H9 (cell line): ENCODE data around the gene MOCS2. TPM values are rescaled to one million over a fixed set of nuclear protein-coding genes. Genes with fewer than 3 reads are reported as not detected.

Experiments
- DNase-seq: peaks from one replicate; pipeline ENCODE4 v3.0.0-alpha.2; 2017
- H2AFZ ChIP-seq: one replicate; pipeline ENCODE4 v1.6.1; 2013; ENCODE audit warnings: mild to moderate bottlenecking, low read length, control low read depth, moderate library complexity
- H2AK5ac ChIP-seq: 2 replicates; pipeline ENCODE4 v1.6.1; 2013; ENCODE audit warnings: low read length, control low read depth, mixed read lengths; ENCODE audit not compliant: insufficient read length
- H2BK120ac ChIP-seq: one replicate; pipeline ENCODE4 v1.6.1; 2013; ENCODE audit warnings: low read depth, mild to moderate bottlenecking, low read length, control low read depth, inconsistent platforms; ENCODE audit not compliant: poor library complexity, severe bottlenecking
- H2BK12ac ChIP-seq: 2 replicates; pipeline ENCODE4 v1.6.1; 2013; ENCODE audit warnings: low read length, control low read depth, mixed read lengths, low read depth; ENCODE audit not compliant: insufficient read length
- H2BK15ac ChIP-seq: 2 replicates; pipeline ENCODE4 v1.6.1; 2013; ENCODE audit warnings: low read depth, low read length, control low read depth
- H2BK20ac ChIP-seq: one replicate; pipeline ENCODE4 v1.6.1; 2013; ENCODE audit warnings: low read depth, mild to moderate bottlenecking, low read length, control low read depth, inconsistent platforms; ENCODE audit not compliant: poor library complexity, severe bottlenecking
- H2BK5ac ChIP-seq: 2 replicates; pipeline ENCODE4 v1.6.1; 2013; ENCODE audit warnings: low read length, control low read depth, mixed read lengths; ENCODE audit not compliant: insufficient read length
- H3K14ac ChIP-seq: 2 replicates; pipeline ENCODE4 v1.6.1; 2013; ENCODE audit warnings: low read length, control low read depth; ENCODE audit not compliant: insufficient read depth
- H3K18ac ChIP-seq: 2 replicates; pipeline ENCODE4 v1.6.1; 2013; ENCODE audit warnings: low read depth, mild to moderate bottlenecking, mixed read lengths, low read length, control low read depth; ENCODE audit not compliant: insufficient read length
- H3K23ac ChIP-seq: 2 replicates; pipeline ENCODE4 v1.6.1; 2013; ENCODE audit warnings: low read length, control low read depth, mixed read lengths, low read depth; ENCODE audit not compliant: insufficient read length
- H3K23me2 ChIP-seq: 2 replicates; pipeline ENCODE4 v1.6.1; 2013; ENCODE audit warnings: low read depth, mild to moderate bottlenecking, mixed read lengths, low read length, control low read depth; ENCODE audit not compliant: insufficient read length, poor library complexity, severe bottlenecking
- H3K27ac ChIP-seq: 2 replicates; pipeline ENCODE4 v1.5.1; 2013; ENCODE audit warnings: low read length, control low read depth, mixed read lengths, low read depth; ENCODE audit not compliant: insufficient read length
- H3K27me3 ChIP-seq: 2 replicates; pipeline ENCODE4 v1.6.1; 2013; ENCODE audit warnings: low read length, control low read depth, inconsistent platforms; ENCODE audit not compliant: insufficient read depth
- H3K4ac ChIP-seq: 2 replicates; pipeline ENCODE4 v1.6.1; 2013; ENCODE audit warnings: low read depth, mild to moderate bottlenecking, control low read depth, inconsistent platforms, low read length, moderate library complexity
- H3K4me1 ChIP-seq: 2 replicates; pipeline ENCODE4 v1.6.1; 2013; ENCODE audit warnings: low read length, control low read depth, inconsistent platforms; ENCODE audit not compliant: insufficient read depth
- H3K4me2 ChIP-seq: 2 replicates; pipeline ENCODE4 v1.6.1; 2013; ENCODE audit warnings: low read length, control low read depth, mixed read lengths; ENCODE audit not compliant: insufficient read length, insufficient read depth
- H3K56ac ChIP-seq: 2 replicates; pipeline ENCODE4 v1.6.1; 2013; ENCODE audit warnings: low read depth, mild to moderate bottlenecking, mixed read lengths, low read length, control low read depth; ENCODE audit not compliant: insufficient read length
- H3K79me1 ChIP-seq: 2 replicates; pipeline ENCODE4 v1.6.1; 2013; ENCODE audit warnings: low read depth, mild to moderate bottlenecking, moderate library complexity, low read length, control low read depth, inconsistent platforms; ENCODE audit not compliant: insufficient read depth, poor library complexity, severe bottlenecking
- H3K79me2 ChIP-seq: 2 replicates; pipeline ENCODE4 v1.6.1; 2013; ENCODE audit warnings: low read length, control low read depth, inconsistent platforms; ENCODE audit not compliant: insufficient read depth
- H3K9ac ChIP-seq: 2 replicates; pipeline ENCODE4 v1.6.1; 2013; ENCODE audit warnings: low read length, control low read depth, mixed read lengths; ENCODE audit not compliant: insufficient read length; ENCODE audit errors: extremely low read depth
- H3K9me3 ChIP-seq: one replicate; pipeline ENCODE4 v1.6.1; 2013; ENCODE audit warnings: low read depth, low read length, inconsistent platforms; ENCODE audit not compliant: control insufficient read depth
- H3T11ph ChIP-seq: one replicate; pipeline ENCODE4 v1.6.1; 2013; ENCODE audit warnings: mild to moderate bottlenecking, low read length, control low read depth, inconsistent platforms
- H4K20me1 ChIP-seq: one replicate; pipeline ENCODE4 v1.6.1; 2013; ENCODE audit not compliant: control insufficient read depth, insufficient read length, insufficient read depth
- H4K5ac ChIP-seq: 2 replicates; pipeline ENCODE4 v1.6.1; 2013; ENCODE audit warnings: low read depth, mild to moderate bottlenecking, mixed read lengths, low read length, control low read depth; ENCODE audit not compliant: insufficient read length
- H4K8ac ChIP-seq: replicated peaks from 2 replicates; pipeline ENCODE4 v1.6.1; 2013; ENCODE audit warnings: low read length, control low read depth, mixed read lengths, low read depth; ENCODE audit not compliant: insufficient read length
- H4K91ac ChIP-seq: 2 replicates; pipeline ENCODE4 v1.6.1; 2013; ENCODE audit warnings: low read depth, mild to moderate bottlenecking, moderate library complexity, mixed read lengths, low read length, control low read depth; ENCODE audit not compliant: insufficient read length
- H3K27ac Mint-ChIP-seq, 3 experiments: 2 replicates in 2 of 3; 3 replicates in 1 of 3; pipeline ENCODE4 v1.8.0; 2020 to 2021; ENCODE audit warnings: mixed read lengths in 3 of 3, mild to moderate bottlenecking in 1 of 3, moderate library complexity in 1 of 3
- H3K27me3 Mint-ChIP-seq: 2 replicates; pipeline ENCODE4 v1.8.0; 2021; ENCODE audit warnings: low read depth, mild to moderate bottlenecking, moderate library complexity, mixed read lengths
- H3K36me3 Mint-ChIP-seq, 3 experiments: 2 replicates in 2 of 3; 3 replicates in 1 of 3; pipeline ENCODE4 v1.8.0; 2020 to 2021; ENCODE audit warnings: low read depth in 3 of 3, mixed read lengths in 3 of 3; ENCODE audit not compliant: insufficient read depth in 1 of 3
- H3K4me1 Mint-ChIP-seq, 2 experiments: 2 replicates each; pipeline ENCODE4 v1.8.0; 2020; ENCODE audit warnings: mixed read lengths in 2 of 2
- H3K4me3 Mint-ChIP-seq, 2 experiments: 2 replicates in 1 of 2; 3 replicates in 1 of 2; pipeline ENCODE4 v1.8.0; 2020 to 2021; ENCODE audit warnings: mild to moderate bottlenecking in 2 of 2, mixed read lengths in 2 of 2, moderate library complexity in 1 of 2
- H3K9me3 Mint-ChIP-seq, 2 experiments: 2 replicates in 1 of 2; 3 replicates in 1 of 2; pipeline ENCODE4 v1.8.0; 2020; ENCODE audit warnings: mild to moderate bottlenecking in 2 of 2, mixed read lengths in 2 of 2, moderate library complexity in 1 of 2
- CTCF ChIP-seq: fragments of 200-600 bp; sonication (generic); conservative IDR thresholded peaks from 3 replicates; pipeline ENCODE4 v1.8.0; 2021; ENCODE audit warnings: antibody characterized with exemption, mild to moderate bottlenecking
- WGBS: extraction: QIAGEN DNeasy Blood & Tissue Kit; methylation state at CpG from one replicate; pipeline ENCODE4 v1.1.7; 2013; ENCODE audit warnings: missing lambda C conversion rate, low lambda C conversion rate, mixed read lengths; ENCODE audit not compliant: insufficient read length; ENCODE audit errors: extremely low coverage; 5-methylcytosine and 5-hydroxymethylcytosine counted together
- total RNA-seq: library from RNA; stranded (reverse); gene quantifications from 2 replicates; pipeline ENCODE4 v1.2.1, GENCODE V29; 2021

MOCS2 gene
- total RNA-seq, 1 experiment from 2014 or later: 24.8 TPM

- Histone ChIP-seq H2BK20ac (no peak overlapping the region), H4K91ac (no peak overlapping the region), H2AK5ac (no peak overlapping the region), H3K79me2 (no peaks in the 10 kb centered on the region; the same call in 1 of the 2 replicates), H3K9ac (no peak overlapping the region), H3K18ac (no peak overlapping the region), H3K4ac (no peak overlapping the region), H3K27ac (no peak overlapping the region), H3K23me2 (no peaks in the 10 kb centered on the region), H3K23ac (no peak overlapping the region), H4K20me1 (no peaks in the 10 kb centered on the region), H2BK5ac (no peak overlapping the region), H4K8ac (no peak overlapping the region), H3K79me1 (no peaks in the 10 kb centered on the region), H2BK120ac (no peak overlapping the region), H3K4me1 (no peaks in the 10 kb centered on the region), H3K14ac (no peak overlapping the region), H3K4me2 (no peak overlapping the region), H2BK15ac (no peak overlapping the region), H4K5ac (no peak overlapping the region), H3T11ph (no peak overlapping the region), H3K9me3 (no peaks in the 10 kb centered on the region), H3K27me3 (no peaks in the 10 kb centered on the region), H3K56ac (no peak overlapping the region), H2BK12ac (no peak overlapping the region), H2AFZ (no peak overlapping the region)
- no peaks in the 10 kb centered on the region for H3K4me1 Mint-ChIP-seq
- H3K36me3 Mint-ChIP-seq: no peaks in the 10 kb centered on the region
- no peak for TF ChIP-seq CTCF
- H3K27me3 Mint-ChIP-seq: no peaks in the 10 kb centered on the region
- no peak overlapping the region for H3K27ac Mint-ChIP-seq
- DNase-seq: no peak
- no peaks in the 10 kb centered on the region for H3K9me3 Mint-ChIP-seq
- no CpG with 5 or more reads among the region's 1 CpG for WGBS
- H3K4me3 Mint-ChIP-seq: no peak overlapping the region
Observed at GRCh38 chr5:53120165-53120564, 10.6 kb upstream of the MOCS2 start.
